ENCODE results near the gene ME3.
"Not testable (repeated sequence)": the region's sequence is repeated elsewhere in the genome, so short reads cannot be mapped to it uniquely, and the experiment has no call there.

The ME3 gene

GRCh38 chr11:86630229-86630981 is 42.0 kb downstream of the ME3 start:
- H3K9ac ChIP-seq (ENCODE audit: low read length), result no peak overlapping the region
- H3K27ac ChIP-seq (ENCODE audit: low read length), result no peak overlapping the region
- H3K4me3 ChIP-seq (ENCODE audit: low read length), result no peak overlapping the region
- no peaks in the 10 kb centered on the region for H3K27me3 ChIP-seq (ENCODE audit: control insufficient read depth, insufficient read depth, low read length)
- no peaks in the 10 kb centered on the region for H3K4me1 ChIP-seq (ENCODE audit: control insufficient read depth, low read depth, low read length)
- H3K36me3 ChIP-seq (ENCODE audit: control insufficient read depth, low read depth, low read length), result no peaks in the 10 kb centered on the region
- no peaks in the 10 kb centered on the region for H3K9me3 ChIP-seq (ENCODE audit: control insufficient read depth, low read depth, low read length)

- H3K9ac ChIP-seq (ENCODE audit: low read length), result no peak overlapping the region
- no peaks in the 10 kb centered on the region for H3K9me3 ChIP-seq (ENCODE audit: control insufficient read depth, low read depth, low read length)
- no peaks in the 10 kb centered on the region for H3K27me3 ChIP-seq (ENCODE audit: control insufficient read depth, insufficient read depth, low read length)
- H3K27ac ChIP-seq (ENCODE audit: low read length), result no peak overlapping the region
- H3K4me1 ChIP-seq (ENCODE audit: control insufficient read depth, low read depth, low read length), result no peaks in the 10 kb centered on the region
- H3K4me3 ChIP-seq (ENCODE audit: low read length), result no peak overlapping the region
- H3K36me3 ChIP-seq (ENCODE audit: control insufficient read depth, low read depth, low read length), result no peaks in the 10 kb centered on the region
Measured at GRCh38 chr11:86629045-86629706, 43.2 kb downstream of the ME3 start.

GRCh38 chr11:86627776-86628455 is 44.5 kb downstream of the ME3 start:
- Histone ChIP-seq H3K27me3 (ENCODE audit: control insufficient read depth, insufficient read depth, low read length) (no peaks in the 10 kb centered on the region), H3K36me3 (ENCODE audit: control insufficient read depth, low read depth, low read length) (no peaks in the 10 kb centered on the region), H3K27ac (ENCODE audit: low read length) (no peak overlapping the region), H3K9me3 (ENCODE audit: control insufficient read depth, low read depth, low read length) (no peaks in the 10 kb centered on the region), H3K9ac (ENCODE audit: low read length) (no peak overlapping the region), H3K4me3 (ENCODE audit: low read length) (no peak overlapping the region), H3K4me1 (ENCODE audit: control insufficient read depth, low read depth, low read length) (no peaks in the 10 kb centered on the region)

GRCh38 chr11:86625981-86626380 is 46.4 kb downstream of the ME3 start:
- H3K27me3 ChIP-seq (ENCODE audit: control insufficient read depth, insufficient read depth, low read length), result no peaks in the 10 kb centered on the region
- H3K9ac ChIP-seq (ENCODE audit: low read length), result no peak overlapping the region
- no peaks in the 10 kb centered on the region for H3K9me3 ChIP-seq (ENCODE audit: control insufficient read depth, low read depth, low read length)
- H3K36me3 ChIP-seq (ENCODE audit: control insufficient read depth, low read depth, low read length), result no peaks in the 10 kb centered on the region
- no peak overlapping the region for H3K27ac ChIP-seq (ENCODE audit: low read length)
- H3K4me3 ChIP-seq (ENCODE audit: low read length), result no peak overlapping the region
- H3K4me1 ChIP-seq (ENCODE audit: control insufficient read depth, low read depth, low read length), result peaks cover 10% of the 10 kb centered on the region

- H3K9me3 ChIP-seq (ENCODE audit: control insufficient read depth, low read depth, low read length), result no peaks in the 10 kb centered on the region
- no peak overlapping the region for H3K9ac ChIP-seq (ENCODE audit: low read length)
- H3K27me3 ChIP-seq (ENCODE audit: control insufficient read depth, insufficient read depth, low read length), result no peaks in the 10 kb centered on the region
- H3K36me3 ChIP-seq (ENCODE audit: control insufficient read depth, low read depth, low read length), result no peaks in the 10 kb centered on the region
- peaks cover 10% of the 10 kb centered on the region for H3K4me1 ChIP-seq (ENCODE audit: control insufficient read depth, low read depth, low read length)
- H3K27ac ChIP-seq (ENCODE audit: low read length), result no peak overlapping the region
- H3K4me3 ChIP-seq (ENCODE audit: low read length), result no peak overlapping the region
Measured at GRCh38 chr11:86625544-86625943, 46.9 kb downstream of the ME3 start.

GRCh38 chr11:86624366-86624765 is 48.0 kb downstream of the ME3 start:
- Histone ChIP-seq H3K9ac (ENCODE audit: low read length) (no peak overlapping the region), H3K4me1 (ENCODE audit: control insufficient read depth, low read depth, low read length) (peaks cover 10% of the 10 kb centered on the region), H3K4me3 (ENCODE audit: low read length) (no peak overlapping the region), H3K27ac (ENCODE audit: low read length) (no peak overlapping the region), H3K36me3 (ENCODE audit: control insufficient read depth, low read depth, low read length) (no peaks in the 10 kb centered on the region), H3K27me3 (ENCODE audit: control insufficient read depth, insufficient read depth, low read length) (no peaks in the 10 kb centered on the region), H3K9me3 (ENCODE audit: control insufficient read depth, low read depth, low read length) (no peaks in the 10 kb centered on the region)

- Histone ChIP-seq H3K9ac (ENCODE audit: low read length) (no peak overlapping the region), H3K9me3 (ENCODE audit: control insufficient read depth, low read depth, low read length) (no peaks in the 10 kb centered on the region), H3K27ac (ENCODE audit: low read length) (no peak overlapping the region), H3K4me1 (ENCODE audit: control insufficient read depth, low read depth, low read length) (peaks cover 10% of the 10 kb centered on the region), H3K4me3 (ENCODE audit: low read length) (no peak overlapping the region), H3K36me3 (ENCODE audit: control insufficient read depth, low read depth, low read length) (no peaks in the 10 kb centered on the region), H3K27me3 (ENCODE audit: control insufficient read depth, insufficient read depth, low read length) (no peaks in the 10 kb centered on the region)
Measured at GRCh38 chr11:86623736-86624135, 48.7 kb downstream of the ME3 start.

GRCh38 chr11:86623041-86623621 is 49.3 kb downstream of the ME3 start:
- H3K9me3 ChIP-seq (ENCODE audit: control insufficient read depth, low read depth, low read length), result no peaks in the 10 kb centered on the region
- H3K4me1 ChIP-seq (ENCODE audit: control insufficient read depth, low read depth, low read length), result peaks cover 10% of the 10 kb centered on the region
- H3K4me3 ChIP-seq (ENCODE audit: low read length), result no peak overlapping the region
- no peaks in the 10 kb centered on the region for H3K36me3 ChIP-seq (ENCODE audit: control insufficient read depth, low read depth, low read length)
- H3K9ac ChIP-seq (ENCODE audit: low read length), result no peak overlapping the region
- no peak overlapping the region for H3K27ac ChIP-seq (ENCODE audit: low read length)
- no peaks in the 10 kb centered on the region for H3K27me3 ChIP-seq (ENCODE audit: control insufficient read depth, insufficient read depth, low read length)

- Histone ChIP-seq H3K9ac (ENCODE audit: low read length) (no peak overlapping the region), H3K4me1 (ENCODE audit: control insufficient read depth, low read depth, low read length) (peaks cover 10% of the 10 kb centered on the region), H3K27me3 (ENCODE audit: control insufficient read depth, insufficient read depth, low read length) (no peaks in the 10 kb centered on the region), H3K9me3 (ENCODE audit: control insufficient read depth, low read depth, low read length) (no peaks in the 10 kb centered on the region), H3K36me3 (ENCODE audit: control insufficient read depth, low read depth, low read length) (no peaks in the 10 kb centered on the region), H3K27ac (ENCODE audit: low read length) (no peak overlapping the region), H3K4me3 (ENCODE audit: low read length) (no peak overlapping the region)
Measured at GRCh38 chr11:86621854-86622253, 50.6 kb downstream of the ME3 start.

GRCh38 chr11:86620891-86621521 is 51.4 kb downstream of the ME3 start:
- Histone ChIP-seq H3K9me3 (ENCODE audit: control insufficient read depth, low read depth, low read length) (no peaks in the 10 kb centered on the region), H3K27me3 (ENCODE audit: control insufficient read depth, insufficient read depth, low read length) (no peaks in the 10 kb centered on the region), H3K4me3 (ENCODE audit: low read length) (no peak overlapping the region), H3K4me1 (ENCODE audit: control insufficient read depth, low read depth, low read length) (peaks cover 10% of the 10 kb centered on the region), H3K36me3 (ENCODE audit: control insufficient read depth, low read depth, low read length) (no peaks in the 10 kb centered on the region), H3K9ac (ENCODE audit: low read length) (no peak overlapping the region), H3K27ac (ENCODE audit: low read length) (no peak overlapping the region)

GRCh38 chr11:86619428-86619827 is 53.0 kb downstream of the ME3 start:
- H3K27me3 ChIP-seq (ENCODE audit: control insufficient read depth, insufficient read depth, low read length); H3K36me3 ChIP-seq (ENCODE audit: control insufficient read depth, low read depth, low read length); H3K9ac ChIP-seq (ENCODE audit: low read length); H3K27ac ChIP-seq (ENCODE audit: low read length); H3K4me3 ChIP-seq (ENCODE audit: low read length); H3K9me3 ChIP-seq (ENCODE audit: control insufficient read depth, low read depth, low read length): not testable (repeated sequence)
- peaks cover 10% of the 10 kb centered on the region for H3K4me1 ChIP-seq (ENCODE audit: control insufficient read depth, low read depth, low read length)

Data from iPS-18a (cell line).